Osteoblast (primary cell): Measurements from ENCODE around the gene IQGAP3. TPM values are rescaled to one million over a fixed set of nuclear protein-coding genes. Genes with fewer than 3 reads are reported as not detected.

ENCODE experiments used
- DNase-seq: peaks from one replicate; pipeline ENCODE4 v3.0.0; 2011; ENCODE audit warnings: low spot score, mixed read lengths; ENCODE audit not compliant: insufficient read length; ENCODE audit errors: missing footprints
- H2AFZ ChIP-seq: 2 replicates; pipeline ENCODE4 v1.6.0; 2011; ENCODE audit warnings: mild to moderate bottlenecking, low read length
- H3K27ac ChIP-seq: 2 replicates; pipeline ENCODE4 v1.5.1; 2011; ENCODE audit warnings: mild to moderate bottlenecking, low read depth, low read length, moderate library complexity
- H3K27me3 ChIP-seq: 2 replicates; pipeline ENCODE4 v1.6.0; 2012; ENCODE audit warnings: mild to moderate bottlenecking, control low read depth, inconsistent platforms, low read length, moderate library complexity; ENCODE audit not compliant: insufficient read depth
- H3K36me3 ChIP-seq: 2 replicates; pipeline ENCODE4 v1.5.1; 2011; ENCODE audit warnings: mild to moderate bottlenecking, low read length, control low read depth, moderate library complexity; ENCODE audit not compliant: insufficient read depth
- H3K4me1 ChIP-seq: 2 replicates; pipeline ENCODE4 v1.5.1; 2011; ENCODE audit warnings: mild to moderate bottlenecking, low read length, control low read depth, moderate library complexity; ENCODE audit not compliant: insufficient read depth
- H3K4me2 ChIP-seq: 2 replicates; pipeline ENCODE4 v1.6.0; 2011; ENCODE audit warnings: mild to moderate bottlenecking, low read length; ENCODE audit not compliant: insufficient read depth
- H3K4me3 ChIP-seq: fragments of 200-600 bp; sonication (generic); 3 replicates; pipeline ENCODE4 v1.5.1; 2012; ENCODE audit warnings: mild to moderate bottlenecking, low read length, inconsistent platforms; ENCODE audit not compliant: insufficient read depth
- H3K79me2 ChIP-seq: 2 replicates; pipeline ENCODE4 v1.6.0; 2012; ENCODE audit warnings: mild to moderate bottlenecking, low read length, control low read depth, inconsistent platforms; ENCODE audit not compliant: insufficient read depth
- H3K9me3 ChIP-seq: 2 replicates; pipeline ENCODE4 v1.5.1; 2011; ENCODE audit warnings: low read depth, low read length, control low read depth
- H4K20me1 ChIP-seq: 2 replicates; pipeline ENCODE4 v1.6.0; 2012; ENCODE audit warnings: mild to moderate bottlenecking, low read length, control low read depth; ENCODE audit not compliant: insufficient read depth
- CTCF ChIP-seq: IDR thresholded peaks from 2 replicates; pipeline ENCODE4 v1.5.1; 2011; ENCODE audit warnings: mild to moderate bottlenecking, low read depth, low read length, moderate library complexity; ENCODE audit errors: extremely low read depth
- total RNA-seq: library from RNA; depleted of rRNA; stranded (reverse); fragments of >200 nt; gene quantifications from 2 replicates; pipeline ENCODE4 v1.2.3, GENCODE V29; 2012

Gene IQGAP3
- total RNA-seq, 1 donor: 2.9 TPM

DNA sequence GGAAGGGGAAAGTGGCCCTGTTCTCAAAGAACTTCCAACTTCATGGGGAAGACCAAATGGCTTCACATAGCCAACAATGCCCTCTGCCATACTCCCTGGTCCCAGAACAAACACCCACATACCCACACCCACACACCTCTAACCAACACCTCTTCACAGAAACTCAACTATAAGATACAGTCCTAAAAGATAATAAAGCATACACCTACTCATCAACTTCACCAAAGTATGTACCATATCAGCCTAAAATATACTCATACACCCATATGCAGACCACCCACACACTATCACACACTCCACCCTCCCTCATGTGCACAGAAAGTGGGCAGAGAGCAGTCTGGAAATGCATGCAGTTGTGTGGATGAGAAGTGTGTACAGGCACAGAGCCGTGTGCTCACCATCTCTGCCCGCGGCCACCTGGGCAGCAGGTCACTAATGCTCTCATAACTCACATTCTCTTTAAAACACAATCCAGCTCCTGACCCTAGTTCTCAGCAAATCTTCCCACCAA is 27.7 kb downstream of the IQGAP3 start:
- no peak for TF ChIP-seq CTCF
- H3K9me3 ChIP-seq: no peaks in the 10 kb centered on the region
- H3K27me3 ChIP-seq: no peaks in the 10 kb centered on the region
- H3K4me1 ChIP-seq: peaks cover 2% of the 10 kb centered on the region
- H4K20me1 ChIP-seq: no peaks in the 10 kb centered on the region
- no peaks in the 10 kb centered on the region for H3K79me2 ChIP-seq
- no peak overlapping the region for H2AFZ ChIP-seq
- H3K36me3 ChIP-seq: peaks cover 61% of the 10 kb centered on the region
- no peak overlapping the region for H3K4me3 ChIP-seq
- no peak for DNase-seq
- no peak overlapping the region for H3K27ac ChIP-seq
- no peak overlapping the region for H3K4me2 ChIP-seq

GRCh38 chr1:156543066-156543465 is 29.3 kb downstream of the IQGAP3 start:
- peaks cover 64% of the 10 kb centered on the region for H3K36me3 ChIP-seq
- no peaks in the 10 kb centered on the region for H3K79me2 ChIP-seq
- H3K27me3 ChIP-seq: no peaks in the 10 kb centered on the region
- H3K4me2 ChIP-seq: no peak overlapping the region
- no peak for TF ChIP-seq CTCF
- H4K20me1 ChIP-seq: no peaks in the 10 kb centered on the region
- no peaks in the 10 kb centered on the region for H3K9me3 ChIP-seq
- no peak overlapping the region for H3K4me3 ChIP-seq
- no peak overlapping the region for H2AFZ ChIP-seq
- H3K4me1 ChIP-seq: peaks cover 2% of the 10 kb centered on the region
- no peak overlapping the region for H3K27ac ChIP-seq
- DNase-seq: no peak

DNA sequence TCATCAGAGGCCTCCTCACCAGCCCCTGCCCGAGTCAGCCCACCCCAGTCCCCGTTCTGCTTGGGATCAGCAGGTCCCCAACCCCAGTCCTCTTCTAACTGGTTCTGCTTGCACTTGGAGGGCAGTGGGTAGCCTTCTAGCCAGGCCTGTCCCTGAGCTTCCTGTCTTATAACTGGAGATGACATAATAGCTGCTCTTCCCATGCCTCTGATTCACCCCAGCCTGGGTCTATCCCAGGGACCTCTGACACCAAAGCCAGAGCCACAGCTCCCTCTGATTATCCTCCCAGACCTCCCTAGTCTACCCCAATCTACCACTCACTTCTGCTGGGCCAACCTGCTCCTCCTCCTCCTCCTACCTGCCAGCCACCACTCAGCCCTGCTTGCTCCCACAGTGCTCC is 31.4 kb downstream of the IQGAP3 start:
- peak; percentile 77 for DNase-seq
- no peak overlapping the region for H3K27ac ChIP-seq
- H3K79me2 ChIP-seq: no peaks in the 10 kb centered on the region
- peak overlapping the region; percentile 47 for H2AFZ ChIP-seq
- H3K9me3 ChIP-seq: no peaks in the 10 kb centered on the region
- peaks cover 58% of the 10 kb centered on the region for H3K36me3 ChIP-seq
- no peak for TF ChIP-seq CTCF
- no peaks in the 10 kb centered on the region for H3K4me1 ChIP-seq
- H3K27me3 ChIP-seq: no peaks in the 10 kb centered on the region
- H3K4me3 ChIP-seq: no peak overlapping the region
- H4K20me1 ChIP-seq: no peaks in the 10 kb centered on the region
- no peak overlapping the region for H3K4me2 ChIP-seq

GRCh38 chr1:156539818-156540355 is 32.5 kb downstream of the IQGAP3 start:
- no peak for TF ChIP-seq CTCF
- Histone ChIP-seq H3K4me2 (no peak overlapping the region), H3K4me1 (no peaks in the 10 kb centered on the region), H3K79me2 (no peaks in the 10 kb centered on the region), H3K27me3 (no peaks in the 10 kb centered on the region), H3K9me3 (no peaks in the 10 kb centered on the region), H4K20me1 (no peaks in the 10 kb centered on the region), H2AFZ (no peak overlapping the region), H3K27ac (no peak overlapping the region), H3K4me3 (no peak overlapping the region), H3K36me3 (peaks cover 63% of the 10 kb centered on the region)
- no peak for DNase-seq
